NCI-H524 treated with DMSO at 0.1 percent for 48 hours (cell line): ENCODE measurements around the gene TTF2.

Experiments used
- DNase-seq: peaks from one replicate; lab custom pipeline; 2025; lab: John Stamatoyannopoulos, UW

The TTF2 gene

DNA sequence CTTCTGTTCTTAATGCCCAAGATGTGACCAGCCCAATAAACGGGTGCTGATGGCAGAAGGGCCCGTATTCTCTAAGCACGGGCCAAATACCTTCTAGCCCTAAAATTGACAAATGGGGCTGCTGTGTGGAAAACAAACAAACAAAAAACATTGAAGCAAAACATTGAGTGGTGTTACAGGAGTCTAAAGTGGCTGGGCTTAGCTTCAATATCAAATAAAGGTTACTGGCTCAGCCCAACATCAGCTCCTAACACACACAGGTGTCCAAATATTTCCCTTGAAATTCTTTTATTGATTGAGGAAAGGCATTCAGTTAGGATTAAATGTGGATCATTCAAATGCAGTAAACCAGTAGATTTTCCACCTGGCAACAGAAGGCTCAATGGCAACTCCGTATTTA, 13.3 kb upstream of the TTF2 start:
- no peak for DNase-seq

- no peak for DNase-seq
These were observed 12.9 kb upstream of the TTF2 start for GRCh38 chr1:117047271-117047670.

DNA sequence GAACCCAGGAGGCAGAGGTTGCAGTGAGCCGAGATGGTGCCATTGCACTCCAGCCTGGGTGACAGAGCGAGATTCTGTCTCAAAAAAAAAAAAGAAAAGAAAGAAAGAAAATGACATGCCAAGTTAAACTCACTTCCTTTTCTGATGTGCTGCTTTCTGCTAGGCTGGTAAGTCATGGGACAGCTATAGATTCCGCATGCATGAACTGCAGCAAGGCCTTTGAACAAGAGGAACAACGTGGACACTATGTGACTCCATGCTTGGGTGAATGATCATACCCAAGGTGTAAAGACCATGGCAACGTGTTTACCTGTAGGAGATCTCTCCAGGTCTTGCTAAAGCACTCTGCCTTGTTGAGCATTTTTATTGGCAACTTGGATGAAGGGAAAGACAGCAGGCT, 10.3 kb upstream of the TTF2 start:
- no peak for DNase-seq

DNA sequence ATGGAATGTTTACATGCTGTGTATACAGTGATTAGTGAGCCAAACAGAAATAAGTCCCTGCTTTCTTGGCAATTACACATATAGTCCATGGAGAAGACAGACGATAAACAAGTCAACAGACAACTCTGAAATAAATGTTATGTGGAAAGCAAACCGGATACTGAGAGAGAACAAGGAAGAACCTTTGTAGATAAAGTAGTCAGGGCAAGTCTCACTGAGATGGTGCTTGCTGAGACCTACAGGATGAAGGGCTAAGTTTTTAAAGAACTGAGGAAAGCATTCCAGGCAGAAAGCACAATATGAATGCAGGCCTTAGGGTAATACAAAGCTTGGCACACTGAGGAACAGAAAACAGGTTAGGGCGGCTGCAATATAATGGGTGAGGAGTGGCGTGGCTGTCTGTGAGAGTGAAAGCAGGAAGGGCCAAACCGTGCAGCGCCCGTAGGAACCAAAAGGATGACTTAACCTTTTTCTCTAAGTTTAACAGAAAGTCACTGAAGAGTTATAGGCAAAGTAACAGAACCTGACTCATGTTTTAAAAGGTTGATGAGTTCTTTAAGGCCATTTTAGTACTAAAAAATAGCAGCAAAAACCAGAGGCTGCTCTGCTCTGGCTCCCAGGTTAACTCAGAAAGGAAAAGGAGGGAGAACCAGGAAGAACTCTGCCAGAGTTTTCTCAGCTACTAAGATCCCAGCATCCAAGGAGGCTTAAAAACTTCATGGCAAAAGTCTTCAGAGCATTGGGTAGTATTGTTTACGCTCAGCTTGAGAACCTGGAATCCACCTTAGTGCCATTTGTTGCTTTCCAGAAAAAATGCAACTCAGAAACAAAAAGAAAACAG, 8.7 kb upstream of the TTF2 start:
- no peak for DNase-seq

- DNase-seq = no peak
These were observed 6.1 kb upstream of the TTF2 start for GRCh38 chr1:117054068-117054467.

- no peak for DNase-seq
These were observed 1.3 kb upstream of the TTF2 start for GRCh38 chr1:117058810-117059209.

GRCh38 chr1:117059334-117059677, 820 bp upstream of the TTF2 start:
- DNase-seq = no peak

DNA sequence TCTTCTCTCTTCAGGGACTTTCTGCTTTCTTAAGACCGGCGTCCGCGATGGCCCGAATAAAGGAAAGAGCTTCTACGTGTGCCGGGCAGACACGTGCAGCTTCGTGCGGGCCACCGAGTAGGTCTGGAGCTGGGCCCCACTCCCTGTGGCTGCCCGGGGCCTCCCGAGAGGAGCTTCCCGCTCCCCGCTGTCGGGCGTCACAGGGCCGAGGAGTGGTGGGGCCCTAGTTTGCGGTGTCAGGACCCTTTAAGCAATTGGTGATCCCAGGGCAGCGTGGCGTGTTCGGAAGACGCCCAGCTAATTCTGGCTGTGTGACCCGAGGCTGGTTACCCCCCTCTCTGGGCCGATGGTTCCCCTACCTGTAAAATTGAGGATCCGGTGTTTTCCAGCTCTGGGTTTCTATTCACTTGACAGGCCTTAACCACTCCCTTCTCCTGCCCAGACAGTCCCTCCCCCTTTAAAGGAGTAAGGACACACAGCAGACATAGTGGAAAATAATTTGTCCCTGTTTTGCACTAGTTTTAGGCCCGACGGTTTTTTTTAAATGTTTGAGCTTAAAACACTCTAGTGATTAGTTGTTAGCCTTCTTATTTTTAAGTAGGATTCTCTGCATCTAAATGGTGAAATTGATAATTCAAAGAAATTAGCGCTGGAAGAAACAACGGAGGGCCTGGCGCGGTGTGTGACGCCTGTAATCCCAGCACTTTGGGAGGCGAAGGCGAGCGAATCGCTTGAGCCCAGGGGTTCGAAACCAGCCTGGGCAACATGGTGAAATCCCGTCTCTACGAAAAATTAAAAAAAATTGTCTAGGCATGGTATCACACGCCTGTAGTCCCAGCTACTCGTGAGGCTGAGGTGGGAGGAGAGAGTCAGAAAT, 553 bp downstream of the TTF2 start:
- DNase-seq = no peak

GRCh38 chr1:117061986-117062415, 1.9 kb downstream of the TTF2 start:
- DNase-seq = no peak

GRCh38 chr1:117066367-117066766, 6.2 kb downstream of the TTF2 start:
- DNase-seq = no peak

DNA sequence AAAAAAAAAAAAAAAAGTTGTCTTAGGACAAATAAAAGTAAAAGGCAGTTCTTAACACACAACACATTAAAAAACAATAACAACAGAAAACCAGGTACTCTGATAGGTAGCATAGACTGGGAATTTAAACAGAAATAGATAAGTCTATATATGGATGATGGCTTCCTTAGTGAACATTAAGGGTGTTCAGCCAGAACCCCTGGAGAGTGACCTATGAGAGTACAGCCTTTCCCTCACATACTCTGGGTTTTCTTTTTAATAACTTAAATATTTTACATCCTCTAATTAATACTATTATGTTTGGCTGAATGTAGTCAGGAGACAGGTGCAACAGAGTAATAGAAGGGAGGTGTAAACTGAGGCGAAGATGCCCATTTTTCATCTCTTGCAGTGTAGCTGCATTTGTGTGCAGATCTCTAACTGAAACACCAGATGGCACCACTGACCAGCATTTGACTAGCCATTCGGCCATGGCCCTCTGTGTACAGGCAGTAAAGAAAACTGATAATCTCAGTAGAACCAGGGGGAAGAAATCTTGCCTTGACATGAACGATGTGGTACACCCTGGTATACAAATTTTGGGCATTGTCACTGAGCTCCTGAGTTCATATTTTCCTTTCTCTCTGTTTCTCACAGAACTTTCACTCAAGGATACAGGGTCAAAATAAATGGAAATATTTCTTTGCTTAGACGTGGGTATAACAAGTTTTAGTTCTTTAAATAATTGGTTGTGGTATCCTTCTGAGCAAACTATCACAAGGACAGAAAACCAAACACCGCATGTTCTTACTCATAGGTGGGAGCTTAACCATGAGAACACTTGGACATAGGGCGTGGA, 7.6 kb downstream of the TTF2 start:
- no peak for DNase-seq

GRCh38 chr1:117068580-117068979, 8.5 kb downstream of the TTF2 start:
- no peak for DNase-seq

DNA sequence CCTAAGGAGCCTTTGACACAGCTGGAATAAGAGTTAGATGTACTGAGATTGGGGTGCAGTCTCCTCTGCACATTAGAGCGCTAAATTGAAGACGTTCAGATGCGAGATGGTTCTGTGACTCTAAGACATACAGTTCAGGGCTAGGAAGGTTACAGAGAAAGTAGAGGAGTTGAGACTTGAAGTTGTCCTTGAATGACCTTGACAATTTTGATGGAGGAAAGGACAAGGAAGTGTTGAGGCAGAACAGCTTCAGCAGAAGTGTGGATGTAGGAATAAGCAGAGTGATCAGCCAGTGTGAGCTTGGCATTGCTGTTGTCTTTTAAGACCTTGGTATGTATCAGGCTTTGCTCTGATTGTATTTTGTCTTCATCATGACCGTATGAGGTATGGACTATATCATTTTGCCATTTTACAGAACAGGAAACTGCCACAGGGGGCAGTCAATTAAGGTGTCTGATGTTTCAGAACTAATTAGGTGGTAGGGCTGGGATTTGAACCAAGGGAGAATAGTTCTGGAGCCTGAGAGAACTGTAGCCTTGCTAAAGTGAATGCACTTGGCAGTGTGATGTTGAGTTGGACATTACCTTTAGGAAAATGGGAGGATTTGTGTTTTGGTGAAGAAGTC, 9.2 kb downstream of the TTF2 start:
- DNase-seq = no peak

DNA sequence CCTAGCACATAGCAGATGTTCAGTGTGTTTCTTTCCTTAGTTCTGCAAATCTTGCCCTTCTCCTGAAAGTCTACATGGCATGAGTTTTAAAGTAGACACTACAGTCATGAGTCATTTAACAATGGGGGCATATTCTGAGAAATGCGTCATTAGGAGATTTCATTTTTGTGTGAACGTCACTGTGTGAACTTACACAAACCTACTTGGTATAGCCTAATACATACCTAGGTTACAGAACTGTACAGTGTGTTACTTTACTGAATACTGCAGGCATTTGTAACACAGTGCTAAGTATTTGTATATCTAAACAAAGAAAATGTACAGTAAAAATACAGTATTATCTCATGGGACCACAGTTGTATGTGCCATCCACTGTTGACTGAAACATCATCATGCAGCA, 10.0 kb downstream of the TTF2 start:
- no peak for DNase-seq

- DNase-seq = no peak
These were observed 16.5 kb downstream of the TTF2 start for GRCh38 chr1:117076648-117077047.

GRCh38 chr1:117077267-117077666, 17.1 kb downstream of the TTF2 start:
- no peak for DNase-seq

- DNase-seq = no peak
These were observed 19.6 kb downstream of the TTF2 start for GRCh38 chr1:117079737-117080136.

GRCh38 chr1:117084231-117084630, 24.1 kb downstream of the TTF2 start:
- no peak for DNase-seq

DNA sequence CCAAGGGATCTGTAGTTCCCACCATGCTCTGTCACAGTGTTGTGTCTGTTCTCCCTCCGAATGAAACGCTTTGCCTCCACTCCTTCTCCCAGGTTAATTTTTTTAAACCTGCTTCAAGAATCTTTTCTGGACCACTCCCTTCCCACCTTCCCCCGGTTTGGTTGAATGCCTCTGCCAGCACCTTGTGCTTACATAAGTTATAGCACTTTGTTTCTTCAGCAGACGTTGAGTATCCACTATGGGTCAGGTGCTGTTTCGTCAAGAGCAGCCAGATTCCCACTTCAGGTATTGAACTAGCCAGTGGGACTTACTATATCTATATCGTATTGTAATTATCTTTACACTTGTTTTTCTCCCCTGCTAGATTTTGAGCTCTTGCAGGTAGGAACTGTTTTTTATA, 27.6 kb downstream of the TTF2 start:
- DNase-seq = no peak

GRCh38 chr1:117089996-117090395, 29.9 kb downstream of the TTF2 start:
- DNase-seq = no peak

DNA sequence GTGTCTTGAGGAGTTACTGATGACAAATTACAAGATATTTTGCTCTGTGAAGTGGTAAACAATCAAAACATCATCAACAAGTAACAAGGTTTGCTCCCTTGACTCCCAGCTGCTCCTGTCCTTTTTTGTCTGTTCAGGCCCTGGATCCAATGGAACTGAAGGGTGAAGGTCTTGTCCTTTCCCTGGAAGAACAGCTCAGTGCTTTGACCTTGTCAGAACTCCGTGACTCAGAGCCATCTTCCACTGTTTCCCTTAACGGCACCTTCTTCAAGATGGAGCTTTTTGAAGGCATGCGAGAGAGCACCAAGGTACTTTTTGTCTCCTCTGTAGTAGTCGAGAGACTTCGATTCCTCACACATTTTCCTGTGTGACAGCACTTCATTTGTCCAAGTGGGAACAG, 32.5 kb downstream of the TTF2 start:
- DNase-seq = no peak

GRCh38 chr1:117093091-117093534, 33.0 kb downstream of the TTF2 start:
- no peak for DNase-seq
